Colonic mucosa (tissue), 4 donors: ENCODE results near the gene EEFSEC. TPM values are rescaled to one million over a fixed set of nuclear protein-coding genes. Genes with fewer than 3 reads are reported as not detected.

ENCODE experiments used
- DNase-seq: peaks from one replicate; pipeline ENCODE4 v3.0.0-alpha.2; 2020
- H3K27ac ChIP-seq: fragments of 200-600 bp; one replicate; pipeline ENCODE4 v1.8.0; 2021
- H3K27me3 ChIP-seq: fragments of 200-600 bp; one replicate; pipeline ENCODE4 v1.8.0; 2021
- H3K36me3 ChIP-seq: fragments of 200-600 bp; one replicate; pipeline ENCODE4 v1.8.0; 2021
- H3K4me1 ChIP-seq: fragments of 200-600 bp; one replicate; pipeline ENCODE4 v1.8.0; 2021; ENCODE audit warnings: mild to moderate bottlenecking
- H3K4me3 ChIP-seq: fragments of 200-600 bp; one replicate; pipeline ENCODE4 v1.8.0; 2021
- H3K9ac ChIP-seq, 2 donors: one replicate each; pipeline ENCODE4 v1.7.0; 2013; ENCODE audit warnings: control low read depth in 2 of 2, low read depth in 2 of 2, low read length in 2 of 2
- H3K9me3 ChIP-seq: fragments of 200-600 bp; one replicate; pipeline ENCODE4 v1.8.0; 2021
- intact Hi-C: fragments of 100-400 bp; cut with DNase I; formaldehyde crosslinking; loops from one replicate; pipeline ENCODE4 v1.14.1; 2022
- total RNA-seq, 2 donors: library from RNA; stranded (reverse); fragmentation: NEBNext Ultra II Directional in 1 of 2; extraction: Animal tissue kit (Norgen Biotek cat#: 25700) in 1 of 2; gene quantifications; one replicate each; pipeline ENCODE4 v1.2.1, GENCODE V29; 2021
- TF ChIP-seq, protein P1 (sequence below): fragments of 200-600 bp; IDR thresholded peaks from one replicate; pipeline ENCODE4 v1.8.0; 2022; ENCODE audit warnings: antibody characterized with exemption, mild to moderate bottlenecking
- donor health status: healthy.
- donor health status: DM: no; HTN: no; CAD: no.
- donor health status: DM: no; HTN: no; CAD: no.

Gene EEFSEC
- total RNA-seq, 2 donors from 2014 or later: 8.6 to 16.6 TPM

DNA sequence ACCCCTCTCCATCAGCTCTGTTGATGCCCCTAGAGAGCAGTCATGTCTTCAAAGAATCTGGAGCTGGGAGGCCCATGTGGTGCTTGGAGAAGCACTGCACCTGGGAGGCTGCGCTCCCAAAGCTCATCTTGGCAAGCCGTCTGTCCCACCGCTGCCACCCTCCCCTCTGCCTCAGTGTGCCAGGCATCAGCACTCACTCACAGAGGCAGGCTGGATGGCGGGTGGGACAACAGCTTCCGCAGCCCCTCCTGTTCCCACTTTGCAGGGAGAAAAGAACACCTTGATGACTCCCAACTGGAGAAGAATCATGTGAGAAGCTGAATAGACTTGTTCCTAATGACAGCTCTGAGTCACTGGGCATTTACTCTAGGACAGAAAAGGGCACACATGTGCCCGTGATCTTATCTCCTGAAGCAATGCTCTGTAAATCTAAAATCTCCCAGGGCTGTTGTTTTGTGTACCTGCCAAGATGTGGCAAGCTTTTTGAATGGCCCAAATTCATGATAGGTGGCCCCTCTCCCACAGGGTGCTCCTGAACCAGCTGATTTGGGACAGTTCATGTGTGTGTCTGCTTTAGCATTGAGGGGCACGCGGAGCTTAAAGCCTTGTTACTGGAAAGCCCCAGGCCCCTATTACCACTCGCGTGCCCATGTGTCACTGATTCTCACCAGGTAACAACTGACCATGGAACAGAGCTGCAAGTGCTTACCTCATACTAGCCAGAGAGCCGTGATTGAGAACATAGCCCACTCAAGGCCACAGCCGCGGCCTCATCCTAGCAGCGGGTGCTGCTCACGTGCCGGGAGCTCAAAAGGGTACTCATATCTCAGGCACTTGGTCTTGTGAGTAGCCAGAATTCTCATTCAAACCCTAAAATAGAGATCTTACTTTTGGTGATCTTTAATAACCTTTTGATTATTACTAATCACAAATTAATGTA is 209.0 kb downstream of the EEFSEC start:
- intact Hi-C loops: no loop called here
- no peak for DNase-seq

GRCh38 chr3:128364291-128364690 is 211.0 kb downstream of the EEFSEC start:
- no peak overlapping the region for H3K9ac ChIP-seq
- no peaks in the 10 kb centered on the region for H3K27me3 ChIP-seq

More for the DNA sequence above, 209.0 kb downstream of the EEFSEC start:
- TF ChIP-seq, protein P1, sequence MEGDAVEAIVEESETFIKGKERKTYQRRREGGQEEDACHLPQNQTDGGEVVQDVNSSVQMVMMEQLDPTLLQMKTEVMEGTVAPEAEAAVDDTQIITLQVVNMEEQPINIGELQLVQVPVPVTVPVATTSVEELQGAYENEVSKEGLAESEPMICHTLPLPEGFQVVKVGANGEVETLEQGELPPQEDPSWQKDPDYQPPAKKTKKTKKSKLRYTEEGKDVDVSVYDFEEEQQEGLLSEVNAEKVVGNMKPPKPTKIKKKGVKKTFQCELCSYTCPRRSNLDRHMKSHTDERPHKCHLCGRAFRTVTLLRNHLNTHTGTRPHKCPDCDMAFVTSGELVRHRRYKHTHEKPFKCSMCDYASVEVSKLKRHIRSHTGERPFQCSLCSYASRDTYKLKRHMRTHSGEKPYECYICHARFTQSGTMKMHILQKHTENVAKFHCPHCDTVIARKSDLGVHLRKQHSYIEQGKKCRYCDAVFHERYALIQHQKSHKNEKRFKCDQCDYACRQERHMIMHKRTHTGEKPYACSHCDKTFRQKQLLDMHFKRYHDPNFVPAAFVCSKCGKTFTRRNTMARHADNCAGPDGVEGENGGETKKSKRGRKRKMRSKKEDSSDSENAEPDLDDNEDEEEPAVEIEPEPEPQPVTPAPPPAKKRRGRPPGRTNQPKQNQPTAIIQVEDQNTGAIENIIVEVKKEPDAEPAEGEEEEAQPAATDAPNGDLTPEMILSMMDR: no peak
- no peaks in the 10 kb centered on the region for H3K9me3 ChIP-seq
- no peak overlapping the region for H3K27ac ChIP-seq
- H3K36me3 ChIP-seq: no peaks in the 10 kb centered on the region
- H3K9ac ChIP-seq: no peak overlapping the region
- no peak overlapping the region for H3K4me3 ChIP-seq
- no peaks in the 10 kb centered on the region for H3K4me1 ChIP-seq
- H3K27me3 ChIP-seq: no peaks in the 10 kb centered on the region

GRCh38 chr3:128364808-128365360 is 211.6 kb downstream of the EEFSEC start:
- Histone ChIP-seq H3K9me3 (no peaks in the 10 kb centered on the region), H3K27me3 (no peaks in the 10 kb centered on the region), H3K9ac (no peak overlapping the region), H3K4me3 (no peak overlapping the region), H3K27ac (no peak overlapping the region), H3K4me1 (no peaks in the 10 kb centered on the region), H3K36me3 (no peaks in the 10 kb centered on the region)
- no peak for DNase-seq
- intact Hi-C loops: no loop called here
- TF ChIP-seq, protein P1: no peak

More at GRCh38 chr3:128364291-128364690, 211.0 kb downstream of the EEFSEC start:
- TF ChIP-seq, protein P1: no peak
- H3K4me3 ChIP-seq: no peak overlapping the region
- H3K27ac ChIP-seq: no peak overlapping the region
- H3K4me1 ChIP-seq: no peaks in the 10 kb centered on the region
- no peak for DNase-seq
- no peaks in the 10 kb centered on the region for H3K36me3 ChIP-seq
- intact Hi-C loops: no loop called here
- H3K9me3 ChIP-seq: no peaks in the 10 kb centered on the region

DNA sequence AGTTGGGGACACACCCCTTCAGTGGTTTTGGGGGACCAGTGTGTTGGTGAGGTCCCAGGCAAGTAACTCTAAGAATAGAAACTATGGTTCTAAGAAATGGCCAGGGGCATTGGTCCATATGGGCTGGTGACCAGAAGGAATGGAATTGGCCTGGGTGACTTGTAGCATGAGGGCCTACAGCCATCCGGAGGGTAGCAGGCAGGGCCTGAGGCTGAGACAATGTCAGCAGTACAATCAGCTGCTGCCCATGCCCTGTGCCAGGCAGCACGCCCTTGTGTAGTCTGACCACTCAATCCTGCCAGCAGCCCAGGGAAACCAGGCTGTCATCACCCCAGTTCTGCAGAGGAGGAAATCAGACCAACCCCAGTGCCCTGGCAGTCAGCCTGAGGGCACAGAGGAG is 212.9 kb downstream of the EEFSEC start:
- Histone ChIP-seq H3K27me3 (no peaks in the 10 kb centered on the region), H3K4me1 (no peaks in the 10 kb centered on the region), H3K36me3 (no peaks in the 10 kb centered on the region), H3K4me3 (no peak overlapping the region), H3K27ac (no peak overlapping the region), H3K9me3 (no peaks in the 10 kb centered on the region), H3K9ac (no peak overlapping the region)
- DNase-seq: no peak
- TF ChIP-seq, protein P1: no peak
- intact Hi-C loops: no loop called here

DNA sequence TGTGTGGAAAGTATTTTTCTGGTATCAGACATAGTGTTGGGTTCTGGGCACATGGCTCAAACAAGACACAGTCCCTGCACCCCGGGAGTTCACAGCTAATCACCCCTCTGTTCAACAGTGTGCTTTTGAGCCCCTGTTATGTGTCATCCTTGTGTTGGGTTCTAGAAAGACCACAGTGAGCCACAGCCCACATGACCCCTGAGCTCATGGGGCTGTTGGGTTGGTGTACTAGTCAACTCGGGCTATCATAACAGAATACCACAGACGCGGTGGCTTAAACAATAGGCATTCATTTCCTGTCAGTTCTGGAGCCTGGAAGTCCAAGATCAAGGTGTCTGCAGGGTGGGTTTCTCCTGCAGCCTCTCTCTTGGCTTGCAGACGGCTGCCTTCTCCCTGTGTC is 213.4 kb downstream of the EEFSEC start:
- Histone ChIP-seq H3K4me1 (no peaks in the 10 kb centered on the region), H3K27ac (no peak overlapping the region), H3K36me3 (no peaks in the 10 kb centered on the region), H3K9ac (no peak overlapping the region), H3K9me3 (no peaks in the 10 kb centered on the region), H3K27me3 (no peaks in the 10 kb centered on the region), H3K4me3 (no peak overlapping the region)
- TF ChIP-seq, protein P1: no peak
- no peak for DNase-seq
- intact Hi-C loops: no loop called here
